Type B pancreatic cell (in vitro differentiated cells): ENCODE results near the gene PRDM10. TPM values are rescaled to one million over a fixed set of nuclear protein-coding genes. Genes with fewer than 3 reads are reported as not detected.
A peak's percentile ranks its signal among the peaks of the same experiment; 100 is the strongest.

Experiments
- DNase-seq: peaks from one replicate; pipeline ENCODE4 v3.0.0; 2021; ENCODE audit warnings: mixed read lengths; ENCODE audit not compliant: unreplicated experiment; ENCODE audit errors: extremely low spot score
- H3K27ac Mint-ChIP-seq: 2 replicates; pipeline ENCODE4 v1.8.0; 2021; ENCODE audit warnings: mild to moderate bottlenecking, mixed read lengths
- H3K27me3 Mint-ChIP-seq: 2 replicates; pipeline ENCODE4 v1.8.0; 2021; ENCODE audit warnings: mixed read lengths
- H3K36me3 Mint-ChIP-seq: 2 replicates; pipeline ENCODE4 v1.8.0; 2021; ENCODE audit warnings: mixed read lengths
- H3K4me1 Mint-ChIP-seq: one replicate; pipeline ENCODE4 v1.8.0; 2021; ENCODE audit warnings: mixed read lengths; ENCODE audit not compliant: unreplicated experiment
- H3K4me3 Mint-ChIP-seq: 2 replicates; pipeline ENCODE4 v1.8.0; 2021; ENCODE audit warnings: mild to moderate bottlenecking, mixed read lengths
- H3K9me3 Mint-ChIP-seq: 2 replicates; pipeline ENCODE4 v1.8.0; 2021; ENCODE audit warnings: mixed read lengths
- total RNA-seq: library from RNA; stranded (reverse); gene quantifications from 2 replicates; pipeline ENCODE4 v1.2.1, GENCODE V29; 2021; ENCODE audit warnings: low replicate concordance
- TF ChIP-seq, protein P1 (sequence below): fragments of 200-600 bp; sonication (generic); conservative IDR thresholded peaks from 2 replicates; pipeline ENCODE4 v1.5.0; 2021; ENCODE audit warnings: antibody characterized with exemption, mild to moderate bottlenecking

Gene PRDM10
- total RNA-seq, 1 donor from 2014 or later, result 13.4 TPM

DNA sequence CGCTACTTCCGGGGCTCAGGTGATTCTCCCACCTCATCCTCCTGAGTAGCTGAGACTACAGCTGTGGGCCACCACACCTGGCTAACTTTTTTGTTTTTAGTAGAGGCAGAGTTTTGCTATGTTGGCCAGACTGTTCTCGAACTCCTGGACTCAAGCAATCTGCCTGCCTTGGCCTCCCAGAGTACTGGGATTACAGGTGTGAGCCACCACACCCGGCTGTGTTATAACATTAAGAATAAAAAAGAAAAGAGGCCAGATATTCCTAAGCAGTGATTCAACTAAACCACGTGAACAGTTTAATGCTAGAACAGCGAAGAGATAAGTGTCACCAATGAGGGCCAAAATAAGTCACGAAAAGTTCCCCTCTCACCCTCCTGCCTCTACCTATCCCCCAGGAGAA, 3.7 kb downstream of the PRDM10 start:
- Mint-ChIP-seq H3K27ac (peak overlapping the region; percentile 60), H3K4me3 (peak overlapping the region; percentile 38), H3K9me3 (peaks cover 5% of the 10 kb centered on the region), H3K36me3 (peaks cover 25% of the 10 kb centered on the region), H3K4me1 (peaks cover 24% of the 10 kb centered on the region), H3K27me3 (peaks cover 4% of the 10 kb centered on the region)
- no peak for DNase-seq
- TF ChIP-seq, protein P1, sequence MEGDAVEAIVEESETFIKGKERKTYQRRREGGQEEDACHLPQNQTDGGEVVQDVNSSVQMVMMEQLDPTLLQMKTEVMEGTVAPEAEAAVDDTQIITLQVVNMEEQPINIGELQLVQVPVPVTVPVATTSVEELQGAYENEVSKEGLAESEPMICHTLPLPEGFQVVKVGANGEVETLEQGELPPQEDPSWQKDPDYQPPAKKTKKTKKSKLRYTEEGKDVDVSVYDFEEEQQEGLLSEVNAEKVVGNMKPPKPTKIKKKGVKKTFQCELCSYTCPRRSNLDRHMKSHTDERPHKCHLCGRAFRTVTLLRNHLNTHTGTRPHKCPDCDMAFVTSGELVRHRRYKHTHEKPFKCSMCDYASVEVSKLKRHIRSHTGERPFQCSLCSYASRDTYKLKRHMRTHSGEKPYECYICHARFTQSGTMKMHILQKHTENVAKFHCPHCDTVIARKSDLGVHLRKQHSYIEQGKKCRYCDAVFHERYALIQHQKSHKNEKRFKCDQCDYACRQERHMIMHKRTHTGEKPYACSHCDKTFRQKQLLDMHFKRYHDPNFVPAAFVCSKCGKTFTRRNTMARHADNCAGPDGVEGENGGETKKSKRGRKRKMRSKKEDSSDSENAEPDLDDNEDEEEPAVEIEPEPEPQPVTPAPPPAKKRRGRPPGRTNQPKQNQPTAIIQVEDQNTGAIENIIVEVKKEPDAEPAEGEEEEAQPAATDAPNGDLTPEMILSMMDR, result no peak

- peaks cover 4% of the 10 kb centered on the region for H3K27me3 Mint-ChIP-seq
- H3K9me3 Mint-ChIP-seq, result peaks cover 5% of the 10 kb centered on the region
- H3K4me3 Mint-ChIP-seq, result peak overlapping the region; percentile 21
- peaks cover 18% of the 10 kb centered on the region for H3K4me1 Mint-ChIP-seq
- H3K36me3 Mint-ChIP-seq, result peaks cover 25% of the 10 kb centered on the region
- peak overlapping the region; percentile 60 for H3K27ac Mint-ChIP-seq
- TF ChIP-seq, protein P1, result no peak
- DNase-seq, result no peak
Observed at GRCh38 chr11:129998107-129998506, 4.5 kb downstream of the PRDM10 start.

- DNase-seq, result no peak
- peaks cover 19% of the 10 kb centered on the region for H3K4me1 Mint-ChIP-seq
Observed at GRCh38 chr11:129997513-129997912, 5.1 kb downstream of the PRDM10 start.

DNA sequence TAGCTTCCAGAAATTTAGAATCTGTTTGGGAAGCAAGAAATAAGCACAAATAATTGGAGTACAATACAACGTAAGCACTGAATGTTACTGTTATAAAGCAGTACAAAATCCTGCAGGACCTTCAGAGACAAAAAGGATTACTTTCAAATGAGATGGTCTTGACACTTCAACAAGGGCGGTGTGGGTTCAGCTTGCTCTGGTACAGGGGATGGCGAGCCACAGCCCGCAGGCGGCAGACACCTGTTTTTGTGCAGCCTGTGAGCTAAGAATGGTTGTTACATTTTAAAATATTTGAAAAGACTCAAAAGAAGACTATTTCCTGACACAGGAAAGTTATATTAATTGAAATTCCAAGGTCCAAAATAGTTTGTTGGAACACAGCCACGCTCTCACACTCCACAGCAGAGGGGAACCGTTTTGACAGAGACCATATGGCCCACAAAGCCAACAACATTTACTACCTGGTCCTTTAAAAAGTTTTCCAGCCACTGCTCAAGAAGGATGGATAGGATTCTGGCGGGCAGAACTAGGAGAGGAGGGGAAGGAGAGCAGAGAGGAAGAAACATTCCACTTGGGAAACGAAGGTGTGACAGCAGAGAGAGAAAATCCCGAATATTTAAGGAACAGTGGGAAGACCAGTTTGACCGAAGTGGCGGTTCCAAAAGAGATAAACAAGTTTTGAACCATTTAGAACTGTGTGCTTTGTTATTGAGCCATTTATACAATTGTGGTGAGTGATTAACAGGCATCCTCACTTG, 6.3 kb downstream of the PRDM10 start:
- H3K4me3 Mint-ChIP-seq, result no peak overlapping the region
- peaks cover 25% of the 10 kb centered on the region for H3K36me3 Mint-ChIP-seq
- peak overlapping the region; percentile 1 for H3K27ac Mint-ChIP-seq
- H3K27me3 Mint-ChIP-seq, result no peaks in the 10 kb centered on the region
- TF ChIP-seq, protein P1, result no peak
- H3K9me3 Mint-ChIP-seq, result peaks cover 5% of the 10 kb centered on the region
- H3K4me1 Mint-ChIP-seq, result peaks cover 25% of the 10 kb centered on the region
- DNase-seq, result no peak

More at GRCh38 chr11:129997513-129997912, 5.1 kb downstream of the PRDM10 start:
- Mint-ChIP-seq H3K4me3 (no peak overlapping the region), H3K27ac (no peak overlapping the region), H3K36me3 (peaks cover 25% of the 10 kb centered on the region), H3K9me3 (peaks cover 5% of the 10 kb centered on the region), H3K27me3 (peaks cover under 1% of the 10 kb centered on the region)
- TF ChIP-seq, protein P1, result no peak

DNA sequence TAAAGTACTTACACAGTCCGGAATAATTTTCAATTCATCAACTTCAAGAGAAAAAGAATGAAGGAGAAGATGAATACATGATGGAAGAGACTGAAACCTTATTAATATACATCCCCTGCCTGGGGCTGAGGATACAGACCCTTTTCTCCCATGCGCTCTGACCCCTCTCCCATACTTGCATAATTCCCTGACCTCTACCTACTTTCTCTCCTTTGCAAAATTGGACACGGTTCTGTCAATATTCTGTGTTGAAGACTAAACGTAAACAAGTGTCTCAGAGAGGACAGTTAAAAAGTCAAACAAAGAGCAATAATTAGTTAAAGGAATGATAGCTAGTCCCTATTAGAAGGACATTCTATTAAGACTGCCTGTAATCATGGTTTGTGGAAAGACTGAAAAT, 7.5 kb downstream of the PRDM10 start:
- DNase-seq, result no peak
- H3K27ac Mint-ChIP-seq, result no peak overlapping the region
- H3K36me3 Mint-ChIP-seq, result peaks cover 22% of the 10 kb centered on the region
- H3K4me1 Mint-ChIP-seq, result peaks cover 25% of the 10 kb centered on the region
- H3K9me3 Mint-ChIP-seq, result peaks cover 5% of the 10 kb centered on the region
- TF ChIP-seq, protein P1, result no peak
- H3K27me3 Mint-ChIP-seq, result no peaks in the 10 kb centered on the region
- H3K4me3 Mint-ChIP-seq, result no peak overlapping the region
